Progenitor cell of endocrine pancreas (in vitro differentiated cells): ENCODE measurements around the gene CCDC157. TPM values are rescaled to one million over a fixed set of nuclear protein-coding genes. Genes with fewer than 3 reads are reported as not detected.

Source experiments
- DNase-seq: peaks from one replicate; pipeline ENCODE4 v3.0.0; 2021; ENCODE audit warnings: low spot score; ENCODE audit not compliant: unreplicated experiment
- H3K27ac Mint-ChIP-seq: 2 replicates; pipeline ENCODE4 v1.8.0; 2021; ENCODE audit warnings: mild to moderate bottlenecking, moderate library complexity, mixed read lengths
- H3K27me3 Mint-ChIP-seq: 2 replicates; pipeline ENCODE4 v1.8.0; 2021; ENCODE audit warnings: mixed read lengths
- H3K36me3 Mint-ChIP-seq: 2 replicates; pipeline ENCODE4 v1.8.0; 2022; ENCODE audit warnings: mixed read lengths; ENCODE audit not compliant: insufficient read depth
- H3K4me1 Mint-ChIP-seq: 2 replicates; pipeline ENCODE4 v1.8.0; 2021; ENCODE audit warnings: low read depth, mixed read lengths
- H3K4me3 Mint-ChIP-seq: 2 replicates; pipeline ENCODE4 v1.8.0; 2021; ENCODE audit warnings: low read depth, mild to moderate bottlenecking, moderate library complexity, mixed read lengths
- H3K9me3 Mint-ChIP-seq: 2 replicates; pipeline ENCODE4 v1.8.0; 2021; ENCODE audit warnings: low read depth, mixed read lengths
- CTCF ChIP-seq: fragments of 200-600 bp; sonication (generic); IDR thresholded peaks from one replicate; pipeline ENCODE4 v1.5.0; 2021; ENCODE audit warnings: antibody characterized with exemption, mild to moderate bottlenecking; ENCODE audit not compliant: unreplicated experiment
- total RNA-seq: library from RNA; stranded (reverse); gene quantifications from 2 replicates; pipeline ENCODE4 v1.2.1, GENCODE V29; 2021

Gene CCDC157
- total RNA-seq, 1 donor from 2014 or later: 13.5 TPM

- no peak for DNase-seq
- Mint-ChIP-seq H3K27me3 (no peaks in the 10 kb centered on the region), H3K27ac (no peak overlapping the region), H3K36me3 (peaks cover 4% of the 10 kb centered on the region), H3K4me3 (no peak overlapping the region), H3K4me1 (peaks cover 23% of the 10 kb centered on the region), H3K9me3 (no peaks in the 10 kb centered on the region)
- TF ChIP-seq CTCF: no peak
These were observed 1.7 kb downstream of the CCDC157 start for GRCh38 chr22:30358541-30358940.

DNA sequence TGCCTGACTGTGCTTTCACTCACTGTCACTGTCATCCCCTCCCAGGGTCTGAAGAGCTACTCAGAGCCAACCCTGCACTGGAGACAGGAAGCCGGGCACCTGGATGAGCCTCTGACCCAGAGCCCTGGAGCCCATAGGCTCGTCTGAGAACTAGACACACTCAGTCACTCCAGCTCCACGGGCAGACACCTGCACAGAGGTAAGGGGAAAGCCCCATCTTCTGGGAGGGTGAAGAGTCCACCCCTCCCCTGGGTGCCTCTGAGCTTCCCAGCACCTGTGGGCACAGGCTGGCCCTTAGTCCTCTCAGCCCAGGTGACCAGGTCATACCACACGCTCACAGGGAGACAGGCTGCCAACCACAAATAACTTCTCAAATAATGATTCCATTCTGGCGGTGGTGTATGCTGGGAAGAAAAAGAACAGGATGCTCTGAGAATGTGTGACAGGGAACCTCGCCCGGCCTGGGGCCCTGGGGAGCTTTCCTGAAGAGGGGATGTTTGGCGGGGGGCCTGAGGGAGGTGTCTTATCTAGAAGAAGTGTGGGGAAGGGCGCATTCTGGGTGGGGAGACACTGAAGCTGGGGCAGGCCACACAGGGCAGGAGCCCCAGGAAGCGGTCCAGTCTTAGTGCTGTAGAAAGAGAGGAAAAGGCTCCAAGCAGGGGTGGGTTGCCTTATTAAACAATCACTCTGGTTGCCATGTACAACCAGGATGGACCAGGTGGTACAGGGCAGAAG, 5.3 kb downstream of the CCDC157 start:
- peaks cover 6% of the 10 kb centered on the region for H3K4me1 Mint-ChIP-seq
- no peak overlapping the region for H3K4me3 Mint-ChIP-seq
- DNase-seq: no peak
- H3K9me3 Mint-ChIP-seq: no peaks in the 10 kb centered on the region
- no peaks in the 10 kb centered on the region for H3K27me3 Mint-ChIP-seq
- H3K27ac Mint-ChIP-seq: no peak overlapping the region
- no peak for TF ChIP-seq CTCF
- H3K36me3 Mint-ChIP-seq: peaks cover 5% of the 10 kb centered on the region

GRCh38 chr22:30362651-30363281, 6.0 kb downstream of the CCDC157 start:
- Mint-ChIP-seq H3K9me3 (no peaks in the 10 kb centered on the region), H3K4me3 (no peak overlapping the region), H3K27ac (no peak overlapping the region), H3K4me1 (peaks cover 4% of the 10 kb centered on the region), H3K27me3 (no peaks in the 10 kb centered on the region), H3K36me3 (peaks cover 5% of the 10 kb centered on the region)
- no peak for TF ChIP-seq CTCF
- no peak for DNase-seq

DNA sequence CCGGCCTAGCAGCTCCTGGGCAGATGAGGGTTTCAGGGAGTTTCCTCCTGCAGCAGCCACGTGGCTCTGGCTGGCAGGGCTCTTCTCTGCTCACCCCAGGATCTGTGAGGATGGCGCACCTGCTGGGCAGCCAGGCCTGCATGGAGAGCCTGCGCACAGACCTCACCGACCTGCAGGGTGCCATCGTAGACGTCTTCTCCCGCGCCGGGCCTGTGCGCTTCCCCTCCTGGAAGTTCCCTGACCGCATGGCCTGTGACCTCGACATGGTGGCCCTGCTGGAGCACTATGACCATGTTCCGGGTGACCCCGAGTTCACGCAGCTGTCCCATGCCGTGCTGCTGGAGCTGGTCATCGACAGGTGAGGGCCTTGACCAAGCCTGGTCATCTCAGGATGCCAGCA, 9.1 kb downstream of the CCDC157 start:
- DNase-seq: no peak
- H3K9me3 Mint-ChIP-seq: no peaks in the 10 kb centered on the region
- no peak for TF ChIP-seq CTCF
- H3K4me1 Mint-ChIP-seq: no peaks in the 10 kb centered on the region
- H3K36me3 Mint-ChIP-seq: peaks cover 7% of the 10 kb centered on the region
- H3K27ac Mint-ChIP-seq: no peak overlapping the region
- H3K4me3 Mint-ChIP-seq: no peak overlapping the region
- no peaks in the 10 kb centered on the region for H3K27me3 Mint-ChIP-seq

- TF ChIP-seq CTCF: no peak
- peaks cover 7% of the 10 kb centered on the region for H3K36me3 Mint-ChIP-seq
- DNase-seq: no peak
- H3K4me1 Mint-ChIP-seq: no peaks in the 10 kb centered on the region
- no peaks in the 10 kb centered on the region for H3K27me3 Mint-ChIP-seq
- no peak overlapping the region for H3K4me3 Mint-ChIP-seq
- no peaks in the 10 kb centered on the region for H3K9me3 Mint-ChIP-seq
- H3K27ac Mint-ChIP-seq: no peak overlapping the region
These were observed 11.6 kb downstream of the CCDC157 start for GRCh38 chr22:30368420-30368819.
